ENCODE measurements around the gene ROGDI. TPM values are rescaled to one million over a fixed set of nuclear protein-coding genes. Genes with fewer than 3 reads are reported as not detected.

The ROGDI gene
- polyA plus RNA-seq, 1 of the 3 experiments (the other 2 are of a cell fraction): 33.6 TPM

GRCh38 chr16:4765511-4766474 lies 36.6 kb downstream of the ROGDI start (continued):
- no peak for TF ChIP-seq USF1 (IDR thresholded peaks at IDR 0.05; ENCODE audit: borderline replicate concordance, low read depth)
- no peak for TF ChIP-seq EZH2phosphoT487 (IDR thresholded peaks at IDR 0.05; ENCODE audit: borderline replicate concordance, low read depth)

GRCh38 chr16:4763791-4764190 lies 38.6 kb downstream of the ROGDI start:
- Histone ChIP-seq H2AFZ (ENCODE audit: low read depth) (no peak overlapping the region), H3K4me1 (ENCODE audit: control insufficient read depth in 1 of 2, insufficient read depth in 2 of 2, low read depth in 1 of 2, low read length in 1 of 2) (peaks cover 5 to 13% of the 10 kb centered on the region in 2 experiments; a peak in 2 of 4 replicates), H3K27ac (ENCODE audit: low read depth in 2 of 2, low read length in 1 of 2) (no peak overlapping the region), H3K9ac (no peak overlapping the region), H3K9me3 (no peaks in the 10 kb centered on the region), H3K9me2 (no peaks in the 10 kb centered on the region), H3K27me3 (ENCODE audit: insufficient read depth) (no peaks in the 10 kb centered on the region), H3K4me2 (no peak overlapping the region), H4K20me1 (ENCODE audit: insufficient read depth) (no peaks in the 10 kb centered on the region), H3F3A (replicated peaks; ENCODE audit: insufficient read depth) (peaks cover 3% of the 10 kb centered on the region), H3K36me3 (replicated peaks in 1 of 2; ENCODE audit: control insufficient read depth in 1 of 2, insufficient read depth in 2 of 2, low read length in 1 of 2) (peaks cover 5 to 37% of the 10 kb centered on the region in 2 experiments), H3K79me2 (ENCODE audit: insufficient read depth) (peaks cover 40% of the 10 kb centered on the region), H3K4me3 (ENCODE audit: low read depth in 2 of 2, low read length in 1 of 2) (no peak overlapping the region)
- ChIA-PET POLR2A (no interaction called here), CTCF (no interaction called here)
- TF ChIP-seq YY1 (IDR thresholded peaks at IDR 0.05; ENCODE audit: low read depth) (no peak), MEF2A (IDR thresholded peaks at IDR 0.05; ENCODE audit: borderline replicate concordance, low read depth) (no peak), REST (IDR thresholded peaks at IDR 0.05; ENCODE audit: low read depth, low read length) (no peak), RXRA (IDR thresholded peaks at IDR 0.05; ENCODE audit: borderline replicate concordance, low read depth) (no peak), RFX5 (IDR thresholded peaks at IDR 0.05; ENCODE audit: low read length) (no peak), TEAD4 (IDR thresholded peaks at IDR 0.05; ENCODE audit: borderline replicate concordance, insufficient read depth) (no peak), GATA2 (CRISPR knock-in tag; IDR thresholded peaks at IDR 0.05) (no peak), RAD21 (IDR thresholded peaks at IDR 0.05; ENCODE audit: low read length) (no peak), NFIC (IDR thresholded peaks at IDR 0.05; ENCODE audit: borderline replicate concordance) (no peak), CHD2 (IDR thresholded peaks at IDR 0.05; ENCODE audit: low read length, partially characterized antibody) (no peak), TCF12 (IDR thresholded peaks at IDR 0.05) (no peak), GABPA (IDR thresholded peaks at IDR 0.05; ENCODE audit: low read depth) (no peak), USF2 (IDR thresholded peaks at IDR 0.05; ENCODE audit: borderline replicate concordance, low read depth, low read length) (no peak)
- no peak for DNase-seq
- WGBS (ENCODE audit: low lambda C conversion rate): 94% methylated on average over 7 of the region's 7 CpGs
